IPS-NIHi7 (cell line): Measurements from ENCODE around the gene NT5C3A.
"Not testable (repeated sequence)": the region's sequence is repeated elsewhere in the genome, so short reads cannot be mapped to it uniquely, and the experiment has no call there.

Source experiments
- DNase-seq: peaks from one replicate; pipeline ENCODE4 v3.0.0; 2012; ENCODE audit warnings: mixed read lengths; ENCODE audit errors: extremely low spot score

Gene NT5C3A

GRCh38 chr7:33062023-33062781, at the start of gene NT5C3A:
NT5C3A (minus strand) TSS chr7:33062776; CDS start chr7:33062705, 71 bp downstream.
- peak; percentile 65 for DNase-seq

- no peak for DNase-seq
Measured at GRCh38 chr7:33111614-33112013, 49.0 kb upstream of the NT5C3A start.

- DNase-seq: no peak
Measured at GRCh38 chr7:33109758-33110238, 47.2 kb upstream of the NT5C3A start.

GRCh38 chr7:33109005-33109757, 46.6 kb upstream of the NT5C3A start, which contains the start of gene RP9:
RP9 (minus strand) TSS chr7:33109404; CDS start chr7:33109372, 32 bp downstream.
- DNase-seq: peak; percentile 93

GRCh38 chr7:33108554-33109004, 46.0 kb upstream of the NT5C3A start:
- DNase-seq: no peak

GRCh38 chr7:33107136-33108066, 44.8 kb upstream of the NT5C3A start:
- peak; percentile 67 for DNase-seq

- no peak for DNase-seq
Measured at GRCh38 chr7:33101906-33102305, 39.3 kb upstream of the NT5C3A start.

- no peak for DNase-seq
Measured at GRCh38 chr7:33100770-33101169, 38.2 kb upstream of the NT5C3A start.

GRCh38 chr7:33099154-33099940, 36.8 kb upstream of the NT5C3A start:
- no peak for DNase-seq

- DNase-seq: not testable (repeated sequence)
Measured at GRCh38 chr7:33094745-33095275, 32.2 kb upstream of the NT5C3A start.

- DNase-seq: no peak
Measured at GRCh38 chr7:33093266-33093665, 30.7 kb upstream of the NT5C3A start.

GRCh38 chr7:33091641-33092191, 29.1 kb upstream of the NT5C3A start:
- DNase-seq: no peak

- DNase-seq: no peak
Measured at GRCh38 chr7:33091111-33091531, 28.5 kb upstream of the NT5C3A start.

GRCh38 chr7:33089142-33089541, 26.6 kb upstream of the NT5C3A start:
- no peak for DNase-seq

GRCh38 chr7:33087858-33088257, 25.3 kb upstream of the NT5C3A start:
- no peak for DNase-seq

- no peak for DNase-seq
Measured at GRCh38 chr7:33087356-33087755, 24.8 kb upstream of the NT5C3A start.

- DNase-seq: no peak
Measured at GRCh38 chr7:33079763-33080690, 17.5 kb upstream of the NT5C3A start.

GRCh38 chr7:33079096-33079495, 16.5 kb upstream of the NT5C3A start:
- DNase-seq: no peak

GRCh38 chr7:33076737-33077136, 14.2 kb upstream of the NT5C3A start:
- DNase-seq: no peak
